ENCODE data around the gene TMEM128.
"Not testable (repeated sequence)": the region's sequence is repeated elsewhere in the genome, so short reads cannot be mapped to it uniquely, and the experiment has no call there.

The TMEM128 gene

DNA sequence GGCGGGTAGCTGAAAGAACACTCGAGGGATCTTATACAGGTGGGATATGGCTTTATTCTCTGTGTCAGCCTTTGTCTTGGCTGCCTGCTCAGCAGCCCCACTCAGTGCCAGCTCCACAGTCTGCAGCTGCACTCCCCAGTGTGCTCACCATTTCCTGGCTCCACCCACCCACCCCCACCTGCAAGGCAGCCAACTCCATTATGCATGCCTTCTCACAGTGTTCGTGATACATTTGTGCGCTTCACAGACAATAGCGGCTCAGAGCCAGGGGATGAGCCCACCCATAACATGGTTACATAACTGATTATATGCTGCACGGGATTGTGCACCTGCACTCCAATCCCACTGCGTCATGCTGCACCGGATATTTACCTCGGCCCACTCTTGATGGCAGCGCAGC lies 8.8 kb upstream of the TMEM128 start:
- DNase-seq (ENCODE audit: low read depth in 1 of 2, low spot score in 1 of 2): no peak

- DNase-seq (ENCODE audit: low read depth in 1 of 2, low spot score in 1 of 2): no peak
Observed at GRCh38 chr4:4254666-4255065, 6.6 kb upstream of the TMEM128 start.

DNA sequence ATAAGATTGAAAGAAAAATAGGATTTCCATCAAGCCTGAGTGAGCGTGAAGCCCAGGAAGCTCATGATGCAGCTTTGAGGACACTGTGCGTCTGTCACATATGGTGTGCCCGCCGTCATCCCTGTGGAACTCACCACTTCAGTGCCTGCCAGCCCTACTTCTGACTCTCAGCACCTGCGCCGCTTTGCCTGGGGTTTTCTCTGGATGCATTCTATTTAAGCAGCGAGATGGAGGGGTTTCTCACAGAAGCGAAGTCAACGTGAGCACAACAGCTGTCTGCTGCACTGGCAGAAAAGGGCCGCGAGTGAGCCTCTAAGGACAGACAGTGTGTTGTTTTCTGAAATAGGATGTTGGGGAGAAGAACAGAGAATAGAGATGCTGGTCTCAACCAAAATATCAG lies 6.2 kb upstream of the TMEM128 start:
- no peak for DNase-seq (ENCODE audit: low read depth in 1 of 2, low spot score in 1 of 2)

DNA sequence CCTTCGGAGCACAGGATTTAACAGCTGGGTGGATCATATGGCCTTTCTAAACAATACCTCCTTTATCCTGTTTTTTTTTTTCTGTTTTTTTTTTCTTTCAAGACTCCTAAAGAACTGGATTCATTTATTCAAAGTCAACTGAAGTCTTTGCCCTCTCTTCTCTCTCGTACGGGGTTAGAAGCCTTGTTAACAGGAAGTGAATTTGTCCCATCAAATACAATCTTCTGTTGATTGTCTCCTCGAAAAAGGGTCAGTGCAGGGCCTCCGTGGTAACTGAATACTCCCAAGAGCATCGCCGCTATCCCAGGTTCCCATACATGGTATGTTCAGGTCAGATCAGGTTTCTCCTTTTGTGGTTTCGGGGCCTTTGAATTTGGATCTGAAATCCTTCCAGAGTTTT lies 1.8 kb upstream of the TMEM128 start:
- DNase-seq (ENCODE audit: low read depth in 1 of 2, low spot score in 1 of 2): no peak

DNA sequence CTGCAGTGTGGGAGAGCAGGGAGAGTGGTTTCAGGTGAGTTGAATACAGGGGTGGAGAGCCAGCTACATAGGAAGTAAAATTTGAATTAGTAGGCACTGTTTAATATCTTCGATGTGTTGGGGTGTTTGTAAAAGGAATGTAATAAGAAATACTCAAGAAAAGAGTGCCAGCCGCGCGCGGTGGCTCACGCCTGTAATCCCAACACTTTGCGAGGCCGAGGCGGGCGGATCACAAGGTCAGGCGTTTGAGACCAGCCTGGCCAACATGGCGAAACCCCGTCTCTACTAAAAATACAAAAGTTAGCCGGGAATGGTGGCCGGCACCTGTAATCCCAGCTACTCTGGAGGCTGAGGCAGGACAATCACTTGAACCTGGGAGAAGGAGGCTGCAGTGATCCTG lies 1.3 kb upstream of the TMEM128 start:
- DNase-seq (ENCODE audit: low read depth in 1 of 2, low spot score in 1 of 2): not testable (repeated sequence)

DNA sequence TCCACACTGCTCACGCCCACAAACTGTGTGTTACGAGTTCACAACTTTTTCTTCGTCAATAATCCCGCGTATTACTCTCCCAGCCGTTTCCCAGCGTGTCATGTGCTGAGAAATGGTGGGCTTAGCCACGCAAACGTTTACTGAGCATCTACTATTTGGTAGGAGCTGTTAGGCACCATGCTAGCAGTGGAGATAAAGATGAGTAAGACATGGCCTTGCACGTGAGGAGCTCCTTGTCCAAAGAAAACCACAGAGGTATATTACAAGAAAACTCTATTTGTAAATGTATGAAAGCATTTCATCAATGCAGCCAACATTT lies 821 bp upstream of the TMEM128 start:
- no peak for DNase-seq (ENCODE audit: low read depth in 1 of 2, low spot score in 1 of 2)

- no peak for DNase-seq (ENCODE audit: low read depth in 1 of 2, low spot score in 1 of 2)
Observed at GRCh38 chr4:4247696-4248028, 361 bp downstream of the TMEM128 start.

GRCh38 chr4:4245172-4245571 lies 2.9 kb downstream of the TMEM128 start:
- no peak for DNase-seq (ENCODE audit: low read depth in 1 of 2, low spot score in 1 of 2)

GRCh38 chr4:4239551-4239950 lies 8.5 kb downstream of the TMEM128 start:
- DNase-seq (ENCODE audit: low read depth in 1 of 2, low spot score in 1 of 2): not testable (repeated sequence)

DNA sequence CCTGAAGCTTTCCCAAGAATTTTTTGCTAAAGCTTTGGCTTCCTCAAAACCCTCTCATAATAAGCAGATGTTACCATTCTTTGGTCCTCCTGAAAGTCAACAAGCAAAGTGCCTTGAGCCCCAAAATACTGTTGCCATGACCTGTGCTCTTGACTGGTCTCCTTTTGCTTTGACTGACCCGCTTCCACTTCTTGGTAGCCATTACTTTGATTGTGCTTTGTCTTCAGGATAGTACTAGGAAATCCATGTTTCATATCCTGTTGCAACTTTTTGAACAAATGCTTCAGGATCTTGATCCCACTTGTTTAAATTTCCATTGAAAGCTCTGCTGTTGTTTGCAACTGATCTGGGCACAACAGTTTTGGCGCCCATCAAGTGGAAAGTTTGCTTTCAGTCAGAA lies 14.4 kb downstream of the TMEM128 start:
- no peak for DNase-seq (ENCODE audit: low read depth in 1 of 2, low spot score in 1 of 2)

DNA sequence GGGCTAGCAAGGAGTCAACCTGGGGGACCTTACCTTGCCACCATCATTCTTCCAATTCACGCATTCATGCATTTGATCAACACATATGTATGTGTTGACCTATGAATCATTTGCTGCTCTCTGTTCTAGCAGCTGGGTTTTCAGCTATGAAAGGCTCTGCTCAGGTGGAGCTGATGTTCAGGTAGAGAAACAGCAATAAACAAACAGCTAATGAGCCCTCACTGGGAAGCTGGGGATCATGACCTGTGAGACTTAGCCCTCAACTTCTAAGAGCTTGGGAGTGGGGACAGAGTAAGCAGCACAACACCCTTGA lies 19.7 kb downstream of the TMEM128 start:
- DNase-seq (ENCODE audit: low read depth in 1 of 2, low spot score in 1 of 2): no peak

DNA sequence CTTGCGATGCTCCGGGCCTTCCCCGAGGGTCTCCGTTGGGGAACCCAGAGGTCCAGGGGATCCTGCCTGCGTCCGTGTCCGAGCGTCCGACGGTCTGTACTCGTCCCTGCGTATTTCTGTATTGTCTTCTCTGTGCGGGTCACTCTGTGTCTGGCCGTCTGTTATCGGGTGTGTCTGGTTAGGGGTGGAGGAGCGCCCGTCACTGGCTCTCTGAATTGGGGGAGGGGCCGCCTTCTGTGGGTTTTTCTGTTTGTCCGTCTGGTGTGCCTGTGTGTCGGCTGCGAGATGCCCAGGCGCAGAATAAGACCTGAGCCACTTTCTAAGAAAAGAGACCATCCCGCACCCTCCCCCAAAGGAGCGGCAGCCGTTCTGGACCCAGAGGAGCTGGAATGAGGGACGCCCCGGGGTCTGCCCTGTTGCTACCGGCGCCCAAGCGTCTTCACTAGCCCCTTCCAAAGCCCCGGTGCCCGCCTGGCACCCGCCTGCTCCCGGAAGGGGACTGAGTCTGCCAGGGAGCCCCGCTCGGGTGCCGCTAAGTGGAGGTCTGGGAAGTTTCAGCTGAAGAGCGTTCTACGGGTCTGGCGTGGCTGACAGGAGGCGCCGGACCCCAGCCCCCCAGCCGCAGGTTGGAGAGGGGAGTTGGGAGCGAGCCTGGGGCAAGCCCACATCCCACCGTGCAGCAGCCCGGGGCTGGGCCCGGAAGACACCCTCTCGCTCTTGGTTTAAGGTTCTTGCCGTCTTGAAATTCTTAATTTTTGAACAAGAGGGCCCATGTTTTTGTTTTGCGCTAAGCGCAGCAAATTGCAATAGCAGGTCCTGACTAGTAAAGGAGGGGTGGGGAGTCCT lies 20.3 kb downstream of the TMEM128 start:
- no peak for DNase-seq (ENCODE audit: low read depth in 1 of 2, low spot score in 1 of 2)

GRCh38 chr4:4226606-4227438 lies 21.2 kb downstream of the TMEM128 start, which contains the start of gene OTOP1:
OTOP1 (minus strand) TSS chr4:4226929; CDS start chr4:4226864, 65 bp downstream.
- no peak for DNase-seq (ENCODE audit: low read depth in 1 of 2, low spot score in 1 of 2)

DNA sequence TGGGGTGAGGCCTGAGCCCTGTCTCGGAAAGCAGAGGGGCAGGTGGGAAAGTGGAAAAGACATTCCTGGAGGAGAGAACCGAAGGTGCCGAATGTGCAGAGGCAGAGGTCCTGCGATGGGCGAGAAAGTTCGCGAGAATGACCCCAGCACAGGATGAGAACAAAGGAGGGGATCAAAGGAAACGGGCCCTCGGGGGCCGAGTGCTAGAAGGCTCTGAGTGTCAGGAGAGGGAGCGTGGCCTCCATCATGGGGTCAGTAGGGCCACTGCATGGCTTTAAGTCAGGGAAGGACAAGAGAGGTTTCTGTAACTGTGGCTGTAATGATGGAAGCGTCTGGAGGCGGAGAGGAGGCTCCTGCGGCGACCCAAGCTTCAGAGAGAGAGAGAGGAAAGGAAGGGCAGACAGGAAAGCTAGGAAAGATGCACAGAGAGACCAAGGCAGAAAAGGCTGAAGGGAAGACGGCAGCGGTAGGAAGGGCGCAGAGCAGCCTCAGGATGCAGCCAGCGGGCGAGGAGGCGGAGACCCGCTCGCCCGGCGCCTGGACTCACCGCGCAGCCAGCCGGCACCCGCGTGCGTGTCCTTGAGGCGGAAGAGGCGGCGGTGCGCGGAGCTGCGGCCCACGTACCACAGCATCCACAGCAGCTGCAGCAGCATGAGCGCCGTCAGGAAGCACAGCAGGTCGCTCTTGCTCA lies 22.0 kb downstream of the TMEM128 start:
- no peak for DNase-seq (ENCODE audit: low read depth in 1 of 2, low spot score in 1 of 2)

GRCh38 chr4:4217113-4217512 lies 30.9 kb downstream of the TMEM128 start:
- DNase-seq (ENCODE audit: low read depth in 1 of 2, low spot score in 1 of 2): no peak

GRCh38 chr4:4216648-4217047 lies 31.4 kb downstream of the TMEM128 start:
- no peak for DNase-seq (ENCODE audit: low read depth in 1 of 2, low spot score in 1 of 2)

GRCh38 chr4:4213674-4214073 lies 34.3 kb downstream of the TMEM128 start:
- not testable (repeated sequence) for DNase-seq (ENCODE audit: low read depth in 1 of 2, low spot score in 1 of 2)

DNA sequence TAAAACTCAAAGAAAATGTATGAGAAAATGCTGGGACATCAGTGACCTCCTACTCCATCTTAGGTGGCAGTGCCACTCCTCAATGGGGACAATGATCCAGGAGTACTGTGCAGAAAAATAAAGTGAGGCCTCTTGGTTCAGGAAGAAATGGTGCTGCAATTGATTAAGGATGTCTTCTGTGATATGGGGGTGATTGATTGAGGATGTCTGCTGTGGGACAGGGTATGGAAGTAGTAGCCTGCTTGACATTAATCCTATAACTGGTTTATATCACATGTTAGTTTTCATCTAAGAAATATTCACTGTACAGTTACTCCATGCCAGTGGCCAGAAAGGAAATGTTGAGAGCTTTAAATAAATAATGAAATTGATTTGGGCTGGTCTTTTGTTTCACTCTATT lies 41.8 kb downstream of the TMEM128 start:
- no peak for DNase-seq (ENCODE audit: low read depth in 1 of 2, low spot score in 1 of 2)

GRCh38 chr4:4204401-4204745 lies 43.6 kb downstream of the TMEM128 start:
- DNase-seq (ENCODE audit: low read depth in 1 of 2, low spot score in 1 of 2): no peak

- no peak for DNase-seq (ENCODE audit: low read depth in 1 of 2, low spot score in 1 of 2)
Observed at GRCh38 chr4:4203688-4204400, 44.2 kb downstream of the TMEM128 start.

DNA sequence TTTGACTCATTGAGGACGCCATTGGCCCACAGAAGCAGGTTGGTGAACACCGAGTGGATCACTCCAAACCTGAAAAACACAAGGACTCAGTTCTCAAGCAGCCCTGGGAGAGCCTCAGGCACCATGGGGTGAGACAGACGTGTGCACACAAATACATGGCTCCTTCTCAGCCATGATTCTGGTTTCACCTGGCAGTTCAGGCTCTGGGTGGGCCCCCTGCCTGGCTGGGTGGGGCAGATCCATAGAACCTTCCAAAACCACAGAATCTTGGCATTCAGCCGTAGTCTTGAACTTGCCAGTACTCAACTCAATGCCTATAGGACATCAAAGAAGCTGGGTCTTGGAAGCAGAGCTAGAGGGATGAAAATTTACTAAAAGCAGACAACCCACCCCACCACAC lies 45.5 kb downstream of the TMEM128 start:
- DNase-seq (ENCODE audit: low read depth in 1 of 2, low spot score in 1 of 2): no peak

DNA sequence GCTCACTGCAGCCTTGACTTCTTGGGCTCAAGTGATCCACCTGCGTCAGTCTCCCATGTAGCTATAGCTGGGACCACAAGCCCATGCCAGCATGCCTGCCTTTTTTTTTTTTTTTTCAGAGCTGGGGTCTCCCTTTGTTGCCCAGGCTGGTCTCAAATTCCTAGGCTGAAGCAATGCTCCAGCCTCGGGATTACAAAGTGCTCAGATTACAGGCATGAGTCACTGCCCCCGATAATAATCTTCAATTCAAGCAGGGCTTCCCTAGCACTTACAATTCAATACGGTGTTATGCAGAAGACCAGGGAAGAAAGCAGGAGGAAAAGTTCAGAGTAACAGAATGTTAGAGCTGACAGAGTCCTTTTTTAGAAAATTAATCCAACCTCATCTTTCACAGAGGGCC lies 47.4 kb downstream of the TMEM128 start:
- DNase-seq (ENCODE audit: low read depth in 1 of 2, low spot score in 1 of 2): no peak

All from activated CD4-positive, alpha-beta T cell treated with anti-CD3 and anti-CD28 coated beads, Interleukin-2, amount 50 U/mL, for 24 hours (primary cell).